HepG2 (cell line): ENCODE data around the gene BABAM1. TPM values are rescaled to one million over a fixed set of nuclear protein-coding genes. Genes with fewer than 3 reads are reported as not detected.

Experiments
- DPF2 ChIP-seq: sonication (generic); formaldehyde crosslinking; IDR thresholded peaks from 2 replicates; pipeline ENCODE4 v1.4.0; 2020; ENCODE audit warnings: mild to moderate bottlenecking, low read depth, missing genetic modification reagents, borderline replicate concordance
- ELF3 ChIP-seq: IDR thresholded peaks from 2 replicates; pipeline ENCODE4 v1.6.1; 2016; ENCODE audit warnings: missing genetic modification reagents, missing compliant biosample characterization
- GATAD2A ChIP-seq: IDR thresholded peaks from 2 replicates; pipeline ENCODE4 v1.6.1; 2016
- GLI4 ChIP-seq: sonication (generic); formaldehyde crosslinking; IDR thresholded peaks from 2 replicates; pipeline ENCODE4 v1.5.1; 2020; ENCODE audit warnings: missing genetic modification reagents, mild to moderate bottlenecking, moderate library complexity, borderline replicate concordance
- JUN ChIP-seq: sonication (generic); formaldehyde crosslinking; IDR thresholded peaks from 2 replicates; pipeline ENCODE4 v1.4.0; 2020; ENCODE audit warnings: mild to moderate bottlenecking, missing genetic modification reagents
- MIER2 ChIP-seq: IDR thresholded peaks from 2 replicates; pipeline ENCODE4 v1.6.1; 2016; ENCODE audit warnings: missing biosample characterization, missing genetic modification reagents
- NCOA1 ChIP-seq: sonication (generic); formaldehyde crosslinking; IDR thresholded peaks from 2 replicates; pipeline ENCODE4 v1.9.0; 2021; ENCODE audit warnings: missing genetic modification reagents
- POLR2G ChIP-seq: fragments of 200-400 bp; formaldehyde crosslinking; IDR thresholded peaks from 2 replicates; pipeline ENCODE4 v1.6.1; 2018; ENCODE audit warnings: mild to moderate bottlenecking, low read depth, low read length, moderate library complexity
- RFX3 ChIP-seq: IDR thresholded peaks from 2 replicates; pipeline ENCODE4 v1.6.1; 2016; ENCODE audit warnings: missing biosample characterization, missing genetic modification reagents
- ZNF225 ChIP-seq: sonication (generic); formaldehyde crosslinking; IDR thresholded peaks from 2 replicates; pipeline ENCODE4 v1.4.0; 2020; ENCODE audit warnings: mild to moderate bottlenecking, missing genetic modification reagents
- ZNF33B ChIP-seq: sonication (generic); formaldehyde crosslinking; IDR thresholded peaks from 2 replicates; pipeline ENCODE4 v1.5.1; 2020; ENCODE audit warnings: mild to moderate bottlenecking, missing genetic modification reagents
- ZNF343 ChIP-seq: sonication (generic); formaldehyde crosslinking; IDR thresholded peaks from 2 replicates; pipeline ENCODE4 v1.4.0; 2020; ENCODE audit warnings: mild to moderate bottlenecking, missing genetic modification reagents
- ZNF501 ChIP-seq: sonication (generic); formaldehyde crosslinking; IDR thresholded peaks from 2 replicates; pipeline ENCODE4 v1.5.1; 2020; ENCODE audit warnings: mild to moderate bottlenecking, moderate library complexity, missing genetic modification reagents
- ZNF567 ChIP-seq: sonication (generic); formaldehyde crosslinking; IDR thresholded peaks from 2 replicates; pipeline ENCODE4 v1.8.1; 2023; ENCODE audit warnings: mild to moderate bottlenecking, missing genetic modification reagents, borderline replicate concordance
- ZNF709 ChIP-seq: sonication (generic); formaldehyde crosslinking; IDR thresholded peaks from 2 replicates; pipeline ENCODE4 v1.5.0; 2020; ENCODE audit warnings: mild to moderate bottlenecking, missing genetic modification reagents
- ZNF781 ChIP-seq: sonication (generic); formaldehyde crosslinking; IDR thresholded peaks from 2 replicates; pipeline ENCODE4 v1.5.1; 2020; ENCODE audit warnings: borderline replicate concordance, mild to moderate bottlenecking, missing genetic modification reagents; ENCODE audit errors: not compliant biosample characterization
- ZNF788 ChIP-seq: sonication (generic); formaldehyde crosslinking; IDR thresholded peaks from 2 replicates; pipeline ENCODE4 v1.5.0; 2020; ENCODE audit warnings: mild to moderate bottlenecking, missing genetic modification reagents, borderline replicate concordance
- ZNF850 ChIP-seq: sonication (generic); formaldehyde crosslinking; conservative IDR thresholded peaks from 2 replicates; pipeline ENCODE4 v1.9.0; 2021; ENCODE audit warnings: mild to moderate bottlenecking, missing genetic modification reagents
- polyA plus RNA-seq, 8 experiments: library from polyadenylated mRNA; depleted of rRNA in 3 of 8; stranded (reverse) in 7 of 8; unstranded in 1 of 8; fragments of >200 nt; fragmentation: Illumina TruSeq in 4 of 8; extraction: Trizol in 4 of 8; gene quantifications; 2 replicates each; pipeline versions ENCODE4 v1.2.1 to v1.2.3, GENCODE V29; 2011 to 2016; ENCODE audit warnings: low read depth in 4 of 8, missing spikeins in 1 of 8, mixed read lengths in 1 of 8; ENCODE audit not compliant: insufficient read depth in 1 of 8
- total RNA-seq, 5 experiments: library from RNA; depleted of rRNA; stranded (reverse); fragments of >200 nt; fragmentation: Illumina TruSeq; extraction: Trizol; gene quantifications; 2 replicates each; pipeline ENCODE4 v1.2.3, GENCODE V29; 2016; ENCODE audit warnings: low read depth in 1 of 5
- TF ChIP-seq, protein P1 (sequence below): sonication (generic); formaldehyde crosslinking; IDR thresholded peaks from 2 replicates; pipeline ENCODE4 v1.9.0; 2021; ENCODE audit warnings: missing genetic modification reagents, borderline replicate concordance
- TF ChIP-seq, protein P2 (sequence below): sonication (generic); formaldehyde crosslinking; IDR thresholded peaks from 2 replicates; pipeline ENCODE4 v1.5.0; 2020; ENCODE audit warnings: missing genetic modification reagents
- TF ChIP-seq, protein P3 (sequence below): sonication (generic); formaldehyde crosslinking; IDR thresholded peaks from 2 replicates; pipeline ENCODE4 v1.5.0; 2020; ENCODE audit warnings: missing genetic modification reagents, mild to moderate bottlenecking, borderline replicate concordance
- TF ChIP-seq, protein P4 (sequence below): sonication (generic); formaldehyde crosslinking; IDR thresholded peaks from 2 replicates; pipeline ENCODE4 v1.8.1; 2022; ENCODE audit warnings: low read depth, mild to moderate bottlenecking, missing genetic modification reagents

The BABAM1 gene
- total and polyA plus RNA-seq, 2 of the 13 experiments (the other 11 are each of a cell fraction or from before 2014, with no cell fraction given), result 70.0 to 82.0 TPM

DNA sequence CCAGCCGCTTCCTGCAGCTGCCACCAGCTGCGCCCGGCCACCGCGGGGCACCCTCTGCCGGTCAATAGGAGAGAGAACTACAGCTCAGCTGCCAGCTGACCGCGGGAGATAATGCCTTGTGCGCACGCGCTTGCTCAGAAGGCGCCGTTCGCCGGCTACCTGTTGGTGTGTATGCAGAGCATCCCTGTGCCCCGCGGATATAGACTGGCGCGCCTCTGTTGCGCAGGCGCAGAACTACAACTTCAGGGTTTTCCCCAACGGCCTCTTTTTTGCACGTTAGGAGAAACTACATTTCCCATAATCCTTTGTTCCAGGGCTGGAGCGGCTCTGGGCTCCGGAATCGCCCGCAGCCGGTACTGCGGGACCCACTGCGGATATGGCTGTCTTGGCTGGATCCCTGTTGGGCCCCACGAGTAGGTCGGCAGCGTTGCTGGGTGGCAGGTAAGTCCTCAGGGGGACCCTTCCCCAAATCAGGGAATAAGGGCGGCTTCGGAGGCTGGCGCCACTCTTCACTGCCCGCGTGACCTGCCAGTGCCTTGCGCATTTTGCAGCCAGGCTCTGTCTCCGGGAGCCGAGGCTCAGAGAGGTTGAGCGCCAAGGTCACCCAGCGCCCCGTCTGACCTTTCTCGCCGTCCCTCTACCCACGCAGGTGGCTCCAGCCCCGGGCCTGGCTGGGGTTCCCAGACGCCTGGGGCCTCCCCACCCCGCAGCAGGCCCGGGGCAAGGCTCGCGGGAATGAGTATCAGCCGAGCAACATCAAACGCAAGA lies 38.5 kb downstream of the BABAM1 start, which contains the start of gene MRPL34 (continued):
- TF ChIP-seq, protein P1, sequence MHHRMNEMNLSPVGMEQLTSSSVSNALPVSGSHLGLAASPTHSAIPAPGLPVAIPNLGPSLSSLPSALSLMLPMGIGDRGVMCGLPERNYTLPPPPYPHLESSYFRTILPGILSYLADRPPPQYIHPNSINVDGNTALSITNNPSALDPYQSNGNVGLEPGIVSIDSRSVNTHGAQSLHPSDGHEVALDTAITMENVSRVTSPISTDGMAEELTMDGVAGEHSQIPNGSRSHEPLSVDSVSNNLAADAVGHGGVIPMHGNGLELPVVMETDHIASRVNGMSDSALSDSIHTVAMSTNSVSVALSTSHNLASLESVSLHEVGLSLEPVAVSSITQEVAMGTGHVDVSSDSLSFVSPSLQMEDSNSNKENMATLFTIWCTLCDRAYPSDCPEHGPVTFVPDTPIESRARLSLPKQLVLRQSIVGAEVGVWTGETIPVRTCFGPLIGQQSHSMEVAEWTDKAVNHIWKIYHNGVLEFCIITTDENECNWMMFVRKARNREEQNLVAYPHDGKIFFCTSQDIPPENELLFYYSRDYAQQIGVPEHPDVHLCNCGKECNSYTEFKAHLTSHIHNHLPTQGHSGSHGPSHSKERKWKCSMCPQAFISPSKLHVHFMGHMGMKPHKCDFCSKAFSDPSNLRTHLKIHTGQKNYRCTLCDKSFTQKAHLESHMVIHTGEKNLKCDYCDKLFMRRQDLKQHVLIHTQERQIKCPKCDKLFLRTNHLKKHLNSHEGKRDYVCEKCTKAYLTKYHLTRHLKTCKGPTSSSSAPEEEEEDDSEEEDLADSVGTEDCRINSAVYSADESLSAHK (CRISPR knock-in tag), result no peak
- peak; percentile 81 for TF ChIP-seq GATAD2A (CRISPR knock-in tag)
- TF ChIP-seq DPF2 (CRISPR knock-in tag), result no peak
- 0 out of 2 replicates have a peak, but pooled peaks have one; percentile 69 for TF ChIP-seq ZNF343 (CRISPR knock-in tag)
- peak; percentile 92 for TF ChIP-seq ZNF781 (CRISPR knock-in tag)
- TF ChIP-seq NCOA1 (CRISPR knock-in tag), result 0 out of 2 replicates have a peak, but pooled peaks have one; percentile 31
- no peak; the same call in 1 of the 2 replicates for TF ChIP-seq GLI4 (CRISPR knock-in tag)
- peak; percentile 68; the same call in 1 of the 2 replicates for TF ChIP-seq MIER2 (CRISPR knock-in tag)
- TF ChIP-seq ZNF709 (CRISPR knock-in tag), result no peak
- TF ChIP-seq, protein P2, sequence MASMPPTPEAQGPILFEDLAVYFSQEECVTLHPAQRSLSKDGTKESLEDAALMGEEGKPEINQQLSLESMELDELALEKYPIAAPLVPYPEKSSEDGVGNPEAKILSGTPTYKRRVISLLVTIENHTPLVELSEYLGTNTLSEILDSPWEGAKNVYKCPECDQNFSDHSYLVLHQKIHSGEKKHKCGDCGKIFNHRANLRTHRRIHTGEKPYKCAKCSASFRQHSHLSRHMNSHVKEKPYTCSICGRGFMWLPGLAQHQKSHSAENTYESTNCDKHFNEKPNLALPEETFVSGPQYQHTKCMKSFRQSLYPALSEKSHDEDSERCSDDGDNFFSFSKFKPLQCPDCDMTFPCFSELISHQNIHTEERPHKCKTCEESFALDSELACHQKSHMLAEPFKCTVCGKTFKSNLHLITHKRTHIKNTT, result no peak
- no peak for TF ChIP-seq RFX3
- peak; percentile 75; the same call in 1 of the 2 replicates for TF ChIP-seq ELF3 (CRISPR knock-in tag)
- TF ChIP-seq ZNF225 (CRISPR knock-in tag), result 0 out of 2 replicates have a peak, but pooled peaks have one; percentile 44
- no peak; the same call in 1 of the 2 replicates for TF ChIP-seq JUN
- TF ChIP-seq ZNF788 (CRISPR knock-in tag), result no peak
- TF ChIP-seq, protein P3, sequence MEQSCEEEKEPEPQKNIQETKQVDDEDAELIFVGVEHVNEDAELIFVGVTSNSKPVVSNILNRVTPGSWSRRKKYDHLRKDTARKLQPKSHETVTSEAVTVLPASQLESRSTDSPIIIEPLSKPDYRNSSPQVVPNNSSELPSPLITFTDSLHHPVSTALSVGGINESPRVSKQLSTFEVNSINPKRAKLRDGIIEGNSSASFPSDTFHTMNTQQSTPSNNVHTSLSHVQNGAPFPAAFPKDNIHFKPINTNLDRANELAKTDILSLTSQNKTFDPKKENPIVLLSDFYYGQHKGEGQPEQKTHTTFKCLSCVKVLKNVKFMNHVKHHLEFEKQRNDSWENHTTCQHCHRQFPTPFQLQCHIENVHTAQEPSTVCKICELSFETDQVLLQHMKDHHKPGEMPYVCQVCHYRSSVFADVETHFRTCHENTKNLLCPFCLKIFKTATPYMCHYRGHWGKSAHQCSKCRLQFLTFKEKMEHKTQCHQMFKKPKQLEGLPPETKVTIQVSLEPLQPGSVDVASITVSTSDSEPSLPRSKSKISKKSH (CRISPR knock-in tag), result no peak; the same call in 1 of the 2 replicates
- TF ChIP-seq ZNF501 (CRISPR knock-in tag), result peak; percentile 71; the same call in 1 of the 2 replicates
- TF ChIP-seq ZNF850 (CRISPR knock-in tag), result no peak
- TF ChIP-seq ZNF567 (CRISPR knock-in tag), result no peak
- TF ChIP-seq POLR2G, result peak; percentile 88
- TF ChIP-seq, protein P4, sequence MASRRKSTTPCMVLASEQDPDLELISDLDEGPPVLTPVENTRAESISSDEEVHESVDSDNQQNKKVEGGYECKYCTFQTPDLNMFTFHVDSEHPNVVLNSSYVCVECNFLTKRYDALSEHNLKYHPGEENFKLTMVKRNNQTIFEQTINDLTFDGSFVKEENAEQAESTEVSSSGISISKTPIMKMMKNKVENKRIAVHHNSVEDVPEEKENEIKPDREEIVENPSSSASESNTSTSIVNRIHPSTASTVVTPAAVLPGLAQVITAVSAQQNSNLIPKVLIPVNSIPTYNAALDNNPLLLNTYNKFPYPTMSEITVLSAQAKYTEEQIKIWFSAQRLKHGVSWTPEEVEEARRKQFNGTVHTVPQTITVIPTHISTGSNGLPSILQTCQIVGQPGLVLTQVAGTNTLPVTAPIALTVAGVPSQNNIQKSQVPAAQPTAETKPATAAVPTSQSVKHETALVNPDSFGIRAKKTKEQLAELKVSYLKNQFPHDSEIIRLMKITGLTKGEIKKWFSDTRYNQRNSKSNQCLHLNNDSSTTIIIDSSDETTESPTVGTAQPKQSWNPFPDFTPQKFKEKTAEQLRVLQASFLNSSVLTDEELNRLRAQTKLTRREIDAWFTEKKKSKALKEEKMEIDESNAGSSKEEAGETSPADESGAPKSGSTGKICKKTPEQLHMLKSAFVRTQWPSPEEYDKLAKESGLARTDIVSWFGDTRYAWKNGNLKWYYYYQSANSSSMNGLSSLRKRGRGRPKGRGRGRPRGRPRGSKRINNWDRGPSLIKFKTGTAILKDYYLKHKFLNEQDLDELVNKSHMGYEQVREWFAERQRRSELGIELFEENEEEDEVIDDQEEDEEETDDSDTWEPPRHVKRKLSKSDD (CRISPR knock-in tag), result no peak
- no peak; the same call in 1 of the 2 replicates for TF ChIP-seq ZNF33B (CRISPR knock-in tag)
